ENCODE data around the gene OR1N1. TPM values are rescaled to one million over a fixed set of nuclear protein-coding genes. Genes with fewer than 3 reads are reported as not detected.
"Not testable (repeated sequence)": the region's sequence is repeated elsewhere in the genome, so short reads cannot be mapped to it uniquely, and the experiment has no call there.

OR1N1 gene
- total RNA-seq, 1 experiment from 2014 or later: not detected

- Histone ChIP-seq H3K4me2 (ENCODE audit: low read length) (no peak overlapping the region), H3K27ac (ENCODE audit: low read length) (no peak overlapping the region), H3K4me3 (ENCODE audit: low read length) (no peak overlapping the region), H3K79me2 (ENCODE audit: low read length) (no peaks in the 10 kb centered on the region), H3K36me3 (ENCODE audit: low read depth, low read length) (no peaks in the 10 kb centered on the region), H3K9me2 (replicated peaks; ENCODE audit: low read length) (no peaks in the 10 kb centered on the region), H3K27me3 (ENCODE audit: low read length) (peaks cover 2% of the 10 kb centered on the region; the same call in 1 of the 2 replicates), H3K9ac (ENCODE audit: low read length) (no peak overlapping the region), H3K9me3 (ENCODE audit: low read length) (no peaks in the 10 kb centered on the region), H4K20me1 (ENCODE audit: low read length) (no peaks in the 10 kb centered on the region), H3K4me1 (ENCODE audit: insufficient read depth, low read length) (no peaks in the 10 kb centered on the region), H2AFZ (ENCODE audit: low read length) (no peak overlapping the region), H3F3A (ENCODE audit: low read length, unreplicated experiment) (no peaks in the 10 kb centered on the region)
- intact Hi-C loops (cut with micrococcal nuclease): no loop called here
- TF ChIP-seq EZH2phosphoT487 (IDR thresholded peaks at IDR 0.05; ENCODE audit: borderline replicate concordance, low read length): no peak
- no peak for TF ChIP-seq EZH2 (IDR thresholded peaks at IDR 0.05; ENCODE audit: low read length, unreplicated experiment)
- TF ChIP-seq CTCF (conservative IDR thresholded peaks at IDR 0.05; ENCODE audit: low read depth, low read length): no peak
- ChIA-PET CTCF (no interaction called here), POLR2A (ENCODE audit: unreplicated experiment) (no interaction called here)
- no peak for DNase-seq
- no TSS peak for BruUV-seq (replicated peaks)
- no peak for ATAC-seq
Observed at GRCh38 chr9:122536134-122536533, 9.0 kb upstream of the OR1N1 start.

GRCh38 chr9:122531157-122531556, 4.1 kb upstream of the OR1N1 start:
- CTCF ChIA-PET; H3K4me1 ChIP-seq (ENCODE audit: insufficient read depth, low read length): not testable (repeated sequence)

GRCh38 chr9:122526602-122527001, 491 bp downstream of the OR1N1 start:
- intact Hi-C loops (cut with micrococcal nuclease): no loop called here
- ChIA-PET CTCF (no interaction called here), POLR2A (ENCODE audit: unreplicated experiment) (no interaction called here)
- no peak overlapping the region for H3K4me3 ChIP-seq (ENCODE audit: low read length)
- peaks cover 25% of the 10 kb centered on the region for H3K27me3 ChIP-seq (ENCODE audit: low read length)
- H2AFZ ChIP-seq (ENCODE audit: low read length): no peak overlapping the region
- ATAC-seq (no peak), DNase-seq (no peak)
- H3K9me2 ChIP-seq (replicated peaks; ENCODE audit: low read length): no peaks in the 10 kb centered on the region
- H3K4me2 ChIP-seq (ENCODE audit: low read length): no peak overlapping the region
- H3K36me3 ChIP-seq (ENCODE audit: low read depth, low read length): no peaks in the 10 kb centered on the region
- no peak overlapping the region for H3K9ac ChIP-seq (ENCODE audit: low read length)
- H4K20me1 ChIP-seq (ENCODE audit: low read length): no peaks in the 10 kb centered on the region
- H3K9me3 ChIP-seq (ENCODE audit: low read length): no peaks in the 10 kb centered on the region
- no peaks in the 10 kb centered on the region for H3K79me2 ChIP-seq (ENCODE audit: low read length)
- no peak for TF ChIP-seq EZH2phosphoT487 (IDR thresholded peaks at IDR 0.05; ENCODE audit: borderline replicate concordance, low read length)
- TF ChIP-seq EZH2 (IDR thresholded peaks at IDR 0.05; ENCODE audit: low read length, unreplicated experiment): no peak
- TF ChIP-seq CTCF (conservative IDR thresholded peaks at IDR 0.05; ENCODE audit: low read depth, low read length): no peak
- H3F3A ChIP-seq (ENCODE audit: low read length, unreplicated experiment): no peaks in the 10 kb centered on the region
- H3K27ac ChIP-seq (ENCODE audit: low read length): no peak overlapping the region
- H3K4me1 ChIP-seq (ENCODE audit: insufficient read depth, low read length): no peaks in the 10 kb centered on the region
- BruUV-seq (replicated peaks): no TSS peak

More at GRCh38 chr9:122531157-122531556, 4.1 kb upstream of the OR1N1 start:
- intact Hi-C loops (cut with micrococcal nuclease); H2AFZ ChIP-seq (ENCODE audit: low read length); H3K36me3 ChIP-seq (ENCODE audit: low read depth, low read length); DNase-seq; H3K79me2 ChIP-seq (ENCODE audit: low read length); H3K9me3 ChIP-seq (ENCODE audit: low read length); BruUV-seq (replicated peaks); H3F3A ChIP-seq (ENCODE audit: low read length, unreplicated experiment); H3K9ac ChIP-seq (ENCODE audit: low read length); H3K27ac ChIP-seq (ENCODE audit: low read length); H3K9me2 ChIP-seq (replicated peaks; ENCODE audit: low read length); POLR2A ChIA-PET (ENCODE audit: unreplicated experiment); H3K4me3 ChIP-seq (ENCODE audit: low read length); H4K20me1 ChIP-seq (ENCODE audit: low read length); H3K4me2 ChIP-seq (ENCODE audit: low read length); ATAC-seq: not testable (repeated sequence)
- H3K27me3 ChIP-seq (ENCODE audit: low read length): peaks cover 23% of the 10 kb centered on the region
